Measurements from ENCODE around the gene CD59.
"Not testable (repeated sequence)": the region's sequence is repeated elsewhere in the genome, so short reads cannot be mapped to it uniquely, and the experiment has no call there.

CD59 gene

DNA sequence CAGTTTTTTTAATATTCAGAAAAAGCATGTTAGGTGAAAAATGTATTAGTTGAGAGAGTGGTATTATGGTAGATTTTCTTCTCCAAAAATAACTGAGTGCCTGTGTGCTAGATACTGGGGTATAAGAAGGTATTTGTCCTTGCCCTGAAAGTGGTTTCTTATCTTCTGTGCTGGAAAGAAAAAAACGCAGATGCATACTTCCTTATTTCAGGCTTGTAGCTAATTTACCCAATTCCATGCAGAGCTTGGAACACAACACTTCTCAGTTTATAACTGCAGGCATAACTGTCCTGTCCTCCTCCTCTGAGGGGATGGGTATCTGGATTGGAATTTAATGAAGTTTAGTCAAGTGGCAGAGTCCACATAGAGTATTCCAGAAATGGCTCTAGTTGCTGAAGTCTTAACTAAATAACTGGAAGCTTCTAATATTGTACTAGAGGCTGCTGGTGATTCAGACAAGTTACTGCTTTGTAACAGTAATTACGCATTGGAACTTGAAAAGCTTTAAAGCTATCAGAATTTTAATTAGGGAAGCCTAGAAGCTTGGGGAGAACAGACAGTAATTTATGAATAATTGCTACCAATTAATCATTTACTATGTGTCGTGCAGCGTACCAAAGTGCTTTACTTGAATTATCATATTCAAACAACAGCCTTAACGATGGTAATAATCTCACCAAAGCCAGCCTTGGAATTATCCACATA, 22.9 kb downstream of the CD59 start:
- no peak for DNase-seq

DNA sequence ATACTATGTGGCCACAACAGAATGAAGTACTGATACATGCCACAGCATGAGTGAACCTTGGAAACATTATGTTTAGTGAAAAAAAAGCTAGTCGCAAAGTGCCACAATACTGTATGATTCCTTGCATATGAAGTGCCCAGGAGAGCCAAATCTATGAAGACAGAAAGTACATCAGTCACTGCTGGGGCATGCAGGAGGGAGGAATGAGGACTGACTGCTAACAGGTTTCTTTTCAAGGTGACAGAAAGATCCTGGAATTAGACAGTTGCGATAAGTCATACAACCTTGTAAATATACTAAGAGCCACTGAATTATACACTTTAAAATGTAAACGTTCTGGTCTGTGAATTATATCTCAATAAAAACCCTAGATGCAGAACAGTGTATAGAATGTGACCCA, 23.8 kb downstream of the CD59 start:
- no peak for DNase-seq

DNA sequence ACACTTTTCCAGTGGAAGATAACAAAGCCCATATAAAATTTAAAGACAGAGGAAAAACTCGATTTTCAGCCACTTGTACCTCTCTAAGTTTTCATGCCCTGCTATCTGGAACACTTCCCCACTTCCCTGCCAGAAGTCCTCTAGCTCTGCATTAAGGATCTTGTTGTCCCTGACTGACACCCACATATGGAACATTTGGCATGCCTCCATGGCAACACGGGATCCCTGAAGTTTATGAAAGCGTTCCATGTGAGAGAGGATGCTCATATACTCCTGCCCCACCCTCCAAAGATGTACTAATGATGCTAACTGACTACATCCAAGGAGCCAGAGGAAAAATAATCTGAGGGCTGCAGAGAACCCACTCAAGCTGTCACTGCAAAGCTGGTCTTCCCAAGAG, 26.8 kb downstream of the CD59 start:
- no peak for DNase-seq

DNA sequence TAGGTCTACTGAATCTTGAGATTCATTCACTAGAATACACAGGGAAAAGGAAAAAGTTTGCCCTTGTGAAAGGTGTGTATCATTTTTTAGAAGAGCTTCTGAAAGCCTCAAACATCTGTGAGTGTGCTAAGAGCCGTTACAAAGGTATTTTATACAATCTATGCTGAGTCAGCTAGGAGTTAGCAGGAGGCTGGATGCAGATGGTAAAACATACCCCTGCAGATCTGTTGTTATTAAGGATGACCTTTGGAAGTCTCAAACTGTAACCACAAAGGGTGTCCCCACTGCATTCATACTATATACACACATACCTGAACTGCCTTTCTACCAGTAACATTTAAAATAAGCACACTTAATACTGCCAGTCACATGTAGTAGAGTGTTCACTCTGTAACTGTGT, 27.2 kb downstream of the CD59 start:
- no peak for DNase-seq

DNA sequence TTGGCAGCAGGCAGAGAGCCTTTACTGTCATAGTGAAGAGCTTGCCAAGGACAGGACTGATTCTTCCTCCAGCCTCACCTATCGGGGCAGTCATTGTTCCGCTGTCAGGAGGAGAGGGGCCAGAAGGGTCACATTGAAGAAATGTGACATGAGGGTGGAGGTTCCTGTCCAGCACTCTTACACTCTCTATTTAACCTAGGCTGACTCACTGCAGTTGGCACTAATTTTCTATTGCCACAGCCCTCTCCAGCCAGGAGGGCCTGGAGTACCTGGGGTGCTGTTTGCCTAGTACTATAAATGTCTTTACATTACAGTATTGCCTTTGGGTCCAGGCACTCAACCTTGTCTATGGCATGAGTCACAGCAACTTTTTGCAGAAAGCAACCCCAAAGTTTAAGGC, 28.4 kb downstream of the CD59 start:
- not testable (repeated sequence) for DNase-seq

DNA sequence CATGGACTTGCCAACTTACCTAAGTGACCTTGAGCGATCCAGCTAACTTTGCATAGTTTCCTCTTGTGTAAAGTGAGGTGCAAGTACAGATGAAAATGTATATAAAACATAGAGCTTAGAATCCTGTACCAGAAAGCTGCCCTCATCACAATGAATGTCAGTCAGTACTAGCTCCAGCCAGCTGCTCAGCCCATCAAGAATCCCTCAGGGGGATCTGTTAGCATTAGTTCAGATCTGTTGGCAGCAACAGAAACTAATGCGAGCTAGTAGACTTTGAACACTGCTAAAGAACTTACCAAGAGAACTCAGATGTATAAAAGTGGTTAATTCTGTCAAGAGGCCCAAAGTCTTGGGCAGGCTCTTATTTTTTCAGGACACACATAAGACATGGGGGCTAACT, 29.3 kb downstream of the CD59 start:
- DNase-seq, result no peak

DNA sequence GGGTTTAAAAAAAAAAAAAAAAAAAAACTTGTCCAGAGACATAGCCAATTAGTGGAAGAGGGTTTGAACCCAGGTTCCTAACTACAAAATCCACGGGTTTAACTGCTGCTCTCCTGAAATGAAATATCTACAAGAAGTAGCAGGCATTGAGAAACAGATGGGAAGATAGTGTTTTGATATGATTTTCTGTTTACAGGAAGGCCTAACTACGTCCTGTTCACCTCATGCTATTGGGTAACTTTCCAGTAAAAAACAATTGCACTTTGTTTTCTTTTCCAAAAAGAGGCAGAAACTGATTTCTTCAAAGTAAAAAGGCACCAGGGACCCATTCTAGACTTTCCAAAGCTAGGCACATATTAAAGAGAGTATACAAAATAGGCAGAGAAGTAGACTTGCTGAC, 29.7 kb downstream of the CD59 start:
- DNase-seq, result no peak

DNA sequence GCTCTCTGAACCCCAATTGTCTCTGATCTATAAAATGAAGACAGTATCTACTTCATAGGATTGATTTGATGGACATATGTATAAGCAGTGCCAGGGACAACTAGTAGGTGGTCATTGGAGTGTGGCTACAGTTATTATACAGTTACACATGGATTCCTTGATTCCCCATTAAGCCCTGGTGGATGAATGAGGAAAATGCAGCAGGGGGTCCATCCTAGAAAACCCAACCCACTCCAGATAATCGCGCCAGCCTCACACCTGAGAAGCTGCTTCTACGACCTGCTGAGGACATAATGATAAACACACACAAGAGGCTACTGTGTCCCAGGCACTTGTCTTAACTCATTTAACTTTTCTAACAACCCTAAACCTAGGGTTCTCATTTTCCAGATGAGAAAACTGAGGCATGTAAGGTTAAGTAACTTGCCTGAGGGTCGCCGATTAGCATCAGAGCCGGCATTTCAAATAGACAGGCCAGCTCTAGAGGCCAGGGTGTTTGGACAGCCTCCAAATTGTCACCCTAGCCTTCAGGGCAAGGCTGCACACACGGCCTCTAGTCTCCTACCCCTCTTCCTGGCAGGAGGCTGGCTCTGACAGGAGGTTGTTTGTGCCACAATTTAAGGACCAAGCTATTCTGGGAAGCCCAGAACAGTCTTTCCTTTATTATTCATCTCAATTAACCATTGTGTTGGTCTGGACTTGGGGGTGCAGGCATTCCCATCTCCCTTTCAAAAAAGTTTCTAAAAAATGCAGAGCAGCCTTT, 31.8 kb downstream of the CD59 start:
- DNase-seq, result no peak

DNA sequence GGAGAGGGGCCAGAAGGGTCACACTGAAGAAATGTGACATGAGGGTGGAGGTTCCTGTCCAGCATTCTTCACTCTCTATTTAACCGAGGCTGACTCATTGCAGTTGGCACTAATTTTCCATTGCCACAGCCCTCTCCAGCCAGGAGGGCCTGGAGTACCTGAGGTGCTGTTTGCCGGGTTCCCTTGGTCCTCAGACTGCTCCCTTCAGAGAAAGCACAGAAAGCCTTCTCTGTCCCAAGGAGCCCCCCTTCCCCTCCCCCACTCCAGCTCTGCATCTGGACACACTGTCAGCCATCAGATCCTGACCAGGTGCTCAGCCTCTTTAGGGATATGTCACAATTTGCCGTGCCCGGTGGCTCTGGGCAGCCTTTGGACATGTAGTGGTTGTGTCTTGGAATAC, 32.4 kb downstream of the CD59 start:
- no peak for DNase-seq

DNA sequence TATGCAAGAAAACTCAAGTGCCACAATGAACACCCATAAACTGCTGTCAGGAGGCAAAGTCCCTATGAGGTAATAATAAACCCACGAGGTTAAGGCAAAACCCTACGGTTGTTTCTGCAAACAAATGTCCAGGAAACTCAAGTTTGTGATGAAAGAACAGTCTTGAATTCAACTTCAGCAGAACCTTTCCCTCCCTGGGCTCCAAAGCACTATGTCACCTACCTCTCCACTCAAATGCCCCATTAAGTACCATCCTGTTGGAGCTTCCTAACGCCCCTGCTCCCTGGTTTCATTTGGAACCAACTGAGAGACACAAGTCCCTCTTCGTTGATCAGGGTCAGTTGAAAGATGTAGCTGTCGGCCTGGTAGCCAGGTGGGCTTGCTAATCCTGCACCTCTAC, 33.0 kb downstream of the CD59 start:
- no peak for DNase-seq

DNA sequence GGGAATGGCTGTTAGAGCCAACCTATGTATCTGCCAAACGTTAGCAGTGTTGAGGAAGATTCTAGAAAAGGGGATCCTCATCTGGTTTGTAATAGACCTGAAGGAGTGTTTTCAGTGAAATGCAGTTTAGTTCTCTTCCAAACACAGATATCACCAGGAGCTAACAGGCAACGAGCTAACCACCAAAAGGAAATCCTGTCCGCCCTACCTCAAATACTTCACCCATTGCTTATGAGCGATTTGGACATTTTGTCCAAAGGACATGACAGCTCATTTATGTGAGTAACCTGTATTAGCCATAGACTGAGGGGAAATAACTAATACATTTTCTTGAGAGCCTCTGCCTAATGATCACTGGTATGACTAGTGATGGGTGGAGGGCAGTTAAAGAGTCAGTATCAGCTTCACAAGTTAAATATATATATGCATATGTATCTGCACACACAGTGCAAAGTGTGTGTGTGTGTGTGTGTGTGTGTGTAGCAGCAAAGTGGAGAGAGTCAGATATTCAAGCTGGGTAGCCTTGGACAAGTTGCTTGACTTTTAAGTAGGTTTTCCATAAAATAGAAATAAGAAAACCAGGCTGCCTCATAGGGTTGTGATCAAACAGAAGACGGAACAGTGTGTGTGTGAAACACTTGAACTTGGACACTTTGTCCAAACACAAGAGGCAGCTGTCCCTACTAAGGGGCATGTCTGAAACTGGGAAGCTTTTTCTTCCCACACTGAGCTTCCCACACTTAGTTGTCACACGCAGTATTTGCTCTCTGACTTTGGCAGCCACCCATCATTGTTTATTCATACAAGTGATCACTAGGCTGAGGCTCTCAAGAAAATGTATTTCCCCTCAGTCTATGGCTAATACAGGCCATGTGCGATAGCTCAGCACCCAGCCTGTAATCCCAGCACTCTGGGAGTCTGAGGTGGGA, 34.7 kb downstream of the CD59 start:
- DNase-seq, result no peak

DNA sequence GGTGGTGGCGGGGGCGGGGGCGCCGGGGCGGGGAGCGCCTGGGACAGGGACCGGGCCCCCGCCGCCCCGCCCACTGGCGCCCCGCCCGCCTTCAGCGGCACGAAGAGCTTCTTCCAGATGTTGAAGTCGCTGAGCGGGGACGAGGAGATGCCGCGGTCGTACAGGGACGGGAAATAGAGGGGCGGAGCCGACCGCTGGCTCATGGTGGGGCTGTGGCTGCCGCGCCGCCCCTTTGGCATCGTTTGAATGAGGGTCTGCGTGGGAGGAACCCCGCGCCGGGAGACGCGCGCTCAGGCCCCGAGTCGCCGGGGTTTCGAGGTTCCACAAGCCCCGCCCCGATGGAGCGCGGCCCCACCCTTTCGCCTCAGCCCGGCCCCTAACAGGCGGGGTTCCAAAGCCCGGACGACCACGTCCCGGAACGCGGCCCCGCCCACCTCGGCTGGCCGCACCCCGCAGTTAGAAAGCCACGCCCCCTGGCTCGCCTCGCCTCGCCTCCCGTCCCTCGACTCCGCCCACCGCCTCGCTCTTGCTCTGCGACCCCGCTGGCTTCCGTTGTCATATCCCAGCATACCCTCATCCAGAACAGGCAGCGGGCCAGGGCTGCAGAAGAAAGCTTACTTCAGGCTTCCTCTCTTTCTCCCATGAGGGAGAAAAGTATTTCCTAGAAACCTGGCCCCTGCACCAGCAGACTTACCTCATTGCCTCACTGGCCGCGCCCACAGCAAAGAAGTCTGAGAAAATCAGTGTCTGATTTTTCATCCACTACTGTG, 35.5 kb downstream of the CD59 start, which contains the start of gene C11orf91:
TSS of gene C11orf91 (minus strand) at position 325 of the 770 bp plus-strand sequence. CDS start at position 239, 86 bp downstream.
- DNase-seq, result peak; percentile 63

DNA sequence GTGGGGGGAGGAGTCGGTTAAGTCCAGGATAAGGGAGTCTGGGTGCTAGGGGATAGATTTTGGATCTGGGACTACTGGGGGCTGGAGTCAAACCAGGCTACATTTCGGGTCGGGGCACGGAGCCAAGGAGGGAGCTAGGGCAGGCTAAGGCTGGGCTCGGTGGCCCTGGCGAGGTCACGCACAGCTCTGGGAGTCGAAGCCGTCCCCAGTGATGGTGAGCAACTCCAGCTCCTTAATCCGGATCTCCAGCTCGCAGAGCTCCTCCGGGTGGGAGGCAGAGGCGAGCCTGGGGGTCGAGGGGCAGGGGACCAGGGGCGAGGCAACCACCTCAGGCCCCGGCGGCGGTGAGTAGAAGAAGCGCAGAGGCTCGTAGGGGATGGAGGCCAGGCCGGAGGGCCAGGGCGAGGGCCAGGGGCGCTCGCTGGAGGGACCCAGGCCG, 36.1 kb downstream of the CD59 start:
- DNase-seq, result no peak

DNA sequence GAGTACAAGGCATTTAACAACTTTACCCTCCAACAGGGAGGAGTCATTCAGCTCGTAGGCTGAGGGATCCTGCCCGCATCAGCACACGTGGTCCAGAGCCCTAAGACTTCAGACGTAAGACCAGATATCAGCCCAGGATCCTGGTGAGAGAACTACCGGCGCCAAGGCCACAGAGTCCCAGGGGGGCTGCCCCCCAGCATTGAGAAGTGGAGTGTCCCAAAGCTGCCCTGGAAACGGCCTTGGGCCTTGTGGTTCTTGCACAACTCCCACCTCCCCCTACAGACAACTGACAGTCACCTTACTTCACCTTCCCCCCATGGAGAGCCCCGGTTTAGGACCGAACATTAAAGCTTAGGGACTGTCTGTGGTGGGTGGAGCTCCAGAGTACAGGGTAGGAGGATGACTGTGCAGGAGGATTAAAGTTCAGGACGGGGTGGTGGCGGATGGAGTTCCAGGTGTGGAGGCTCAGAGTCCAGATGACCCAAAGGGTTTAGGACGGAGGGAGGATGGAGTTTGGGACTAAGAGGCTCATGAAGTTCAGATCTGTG, 36.6 kb downstream of the CD59 start:
- no peak for DNase-seq

DNA sequence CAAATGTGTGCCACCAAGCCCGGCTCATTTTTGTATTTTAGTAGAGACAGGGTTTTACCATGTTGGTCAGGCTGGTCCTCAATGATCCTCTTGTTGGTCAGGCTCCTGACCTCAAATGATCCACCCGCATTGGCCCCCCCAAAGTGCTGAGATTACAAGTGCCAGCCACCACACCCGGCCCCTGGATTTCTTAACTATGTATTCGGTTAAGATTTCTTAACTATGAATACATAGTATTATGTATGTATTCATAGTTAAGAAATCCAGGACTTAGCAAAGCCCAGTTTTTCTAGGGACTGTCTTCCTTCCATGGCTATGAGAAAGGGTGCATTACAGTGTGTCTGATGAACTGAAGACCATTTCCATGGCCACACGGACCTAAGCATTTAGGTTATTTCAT, 37.3 kb downstream of the CD59 start:
- no peak for DNase-seq

DNA sequence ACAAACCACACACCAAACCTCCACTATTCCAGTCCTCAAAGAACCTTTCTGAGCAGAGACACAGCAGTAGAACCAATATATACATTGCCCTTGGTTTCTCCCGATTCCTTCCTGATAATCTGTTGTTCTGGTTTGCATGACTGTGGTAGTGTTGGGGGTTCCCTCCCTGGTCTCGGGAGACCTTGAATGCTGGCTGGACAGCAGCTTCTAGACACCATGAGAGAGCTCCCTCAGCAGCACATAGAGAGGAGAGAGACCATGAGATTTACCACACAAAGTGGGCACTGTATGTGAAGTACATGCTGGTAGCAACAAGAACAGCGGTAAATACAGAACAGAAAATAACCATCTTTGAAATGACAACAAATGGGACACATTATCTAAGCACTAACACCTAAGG, 38.2 kb downstream of the CD59 start:
- no peak for DNase-seq

DNA sequence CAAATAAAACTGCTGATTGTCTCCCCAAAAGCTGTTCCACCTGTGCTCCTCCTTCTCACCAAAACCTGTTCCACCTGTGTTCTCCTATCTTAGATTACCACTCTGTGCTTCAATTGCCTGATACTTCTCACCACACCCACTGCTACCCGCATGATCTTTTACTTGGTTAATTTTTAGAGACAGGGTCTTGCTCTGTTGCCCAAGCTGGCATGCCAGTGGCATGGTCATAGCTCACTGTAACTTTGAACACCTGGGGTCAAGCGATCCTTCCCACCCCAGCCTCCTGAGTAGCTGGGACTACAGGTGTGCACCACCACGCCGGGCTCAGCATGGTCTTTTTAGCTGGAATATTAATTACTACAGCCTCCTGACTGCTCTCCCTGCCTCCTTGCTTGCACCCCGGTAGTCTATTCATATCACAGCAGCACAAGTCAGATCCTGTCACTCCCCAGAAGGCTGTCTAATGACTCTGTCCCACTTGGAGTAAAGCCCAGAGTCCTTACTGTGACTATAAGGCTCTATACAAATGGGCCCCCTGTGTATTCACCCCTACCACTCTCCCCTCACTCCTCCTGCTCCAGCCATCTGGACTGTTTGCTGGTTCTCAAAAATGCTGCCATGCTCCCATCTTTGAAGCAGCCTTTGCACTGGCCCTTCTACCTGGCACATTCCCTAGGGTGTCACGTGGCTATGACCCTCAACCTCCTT, 39.1 kb downstream of the CD59 start:
- peak; percentile 57 for DNase-seq

DNA sequence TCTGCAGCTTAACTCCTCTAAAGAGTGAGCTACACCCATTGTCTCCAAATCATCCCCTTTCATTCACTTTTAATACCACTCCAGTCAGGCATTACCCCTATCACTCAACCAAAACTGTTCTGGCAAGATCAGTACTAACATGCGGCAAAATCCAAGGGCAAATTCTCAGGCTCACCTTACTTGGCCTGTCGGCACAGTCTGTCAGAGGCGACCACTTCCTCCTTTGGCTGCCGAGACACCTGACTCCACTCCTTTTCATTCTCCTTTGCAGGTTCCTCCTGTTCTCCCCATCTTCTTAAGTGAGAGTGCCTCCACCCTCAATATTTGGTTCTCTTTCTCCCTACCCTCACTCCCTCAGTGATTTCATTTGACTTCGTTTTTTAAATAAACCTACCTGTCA, 39.8 kb downstream of the CD59 start:
- no peak for DNase-seq

DNA sequence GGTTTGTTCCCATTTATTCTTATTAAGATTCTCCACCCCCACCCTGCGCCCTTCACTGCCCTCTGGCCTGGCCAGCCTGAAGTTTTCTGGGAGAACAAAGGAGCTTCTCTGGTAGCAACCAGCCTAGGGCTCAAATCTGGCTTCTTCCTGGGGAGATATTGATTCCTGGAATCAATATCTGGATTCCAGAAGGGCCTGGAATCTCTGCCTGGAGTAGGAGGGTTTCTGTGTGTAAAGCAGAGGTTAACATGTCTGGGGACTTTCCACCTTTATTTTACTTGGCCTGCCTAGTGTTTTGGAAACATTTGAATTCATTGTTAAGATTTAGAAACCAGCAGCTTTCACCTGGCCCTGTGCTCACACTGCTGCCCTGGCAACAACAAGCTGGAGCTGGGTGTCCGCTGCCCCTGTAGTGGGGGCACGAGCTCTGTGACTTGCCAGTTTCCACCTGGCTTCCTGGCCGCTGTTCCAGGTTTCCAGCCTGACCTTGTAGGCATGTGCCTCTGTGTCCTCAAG, 41.1 kb downstream of the CD59 start:
- no peak for DNase-seq

DNA sequence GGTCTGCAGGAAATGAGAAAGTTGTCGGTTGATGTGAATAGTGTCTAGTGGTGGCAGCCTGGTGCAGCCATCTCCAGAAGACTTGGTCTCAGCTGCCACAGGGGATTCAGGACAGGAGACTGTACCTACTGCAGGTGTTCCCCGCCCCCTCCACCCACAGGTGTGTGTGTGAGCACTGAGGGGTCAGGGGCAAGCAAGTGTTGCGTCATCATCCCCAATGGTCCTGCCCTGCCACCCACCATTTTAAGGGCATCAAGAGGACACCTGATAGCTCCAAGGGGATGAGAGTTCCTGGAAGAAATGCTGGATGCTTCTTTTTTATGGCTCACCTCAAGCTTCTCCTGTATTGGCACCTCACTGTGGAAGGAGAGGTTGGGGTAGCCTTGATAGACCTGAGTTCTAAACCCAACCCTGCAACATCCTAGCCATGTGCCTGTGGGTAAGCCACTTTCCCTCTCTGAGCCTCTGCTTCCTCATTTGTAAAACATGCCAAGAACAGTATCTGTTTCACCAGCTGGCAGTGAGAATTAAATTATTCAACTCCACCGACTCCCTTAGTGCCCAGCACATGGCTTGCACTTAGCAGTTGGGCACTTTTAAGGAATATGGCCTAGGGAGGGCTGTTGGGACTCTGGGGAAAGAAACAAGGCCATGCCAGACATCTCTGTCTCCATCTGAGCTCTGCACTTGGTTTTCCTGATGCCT, 41.7 kb downstream of the CD59 start:
- peak; percentile 59 for DNase-seq

DNA sequence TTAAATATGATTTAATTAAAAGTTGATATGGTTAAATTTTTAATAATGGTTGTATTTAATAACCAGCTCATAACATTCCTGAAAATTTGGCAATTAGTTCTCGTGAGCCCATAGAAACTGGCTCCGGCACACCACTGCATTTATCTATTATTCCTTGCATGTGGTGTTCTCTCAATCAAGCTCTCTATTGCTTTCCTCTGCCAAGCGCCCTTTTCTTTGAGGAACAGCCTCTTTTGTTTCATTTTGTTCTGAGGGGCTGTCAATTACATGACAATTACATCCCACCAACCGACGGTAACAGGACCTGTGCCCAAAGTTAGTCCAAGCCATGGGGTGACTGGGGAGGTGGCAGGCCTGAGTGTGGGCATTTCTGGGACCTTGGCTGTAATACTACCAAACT, 43.7 kb downstream of the CD59 start:
- DNase-seq, result no peak

Data from DMS 273 treated with DMSO at 0.1 percent for 48 hours (cell line).